SK-N-DZ (cell line): ENCODE measurements around the gene C1orf198.
"Not testable (repeated sequence)": the region's sequence is repeated elsewhere in the genome, so short reads cannot be mapped to it uniquely, and the experiment has no call there.

Experiments used
- DNase-seq: peaks from one replicate; pipeline ENCODE4 v3.0.0-alpha.2; 2015; ENCODE audit warnings: low spot score

C1orf198 gene

DNA sequence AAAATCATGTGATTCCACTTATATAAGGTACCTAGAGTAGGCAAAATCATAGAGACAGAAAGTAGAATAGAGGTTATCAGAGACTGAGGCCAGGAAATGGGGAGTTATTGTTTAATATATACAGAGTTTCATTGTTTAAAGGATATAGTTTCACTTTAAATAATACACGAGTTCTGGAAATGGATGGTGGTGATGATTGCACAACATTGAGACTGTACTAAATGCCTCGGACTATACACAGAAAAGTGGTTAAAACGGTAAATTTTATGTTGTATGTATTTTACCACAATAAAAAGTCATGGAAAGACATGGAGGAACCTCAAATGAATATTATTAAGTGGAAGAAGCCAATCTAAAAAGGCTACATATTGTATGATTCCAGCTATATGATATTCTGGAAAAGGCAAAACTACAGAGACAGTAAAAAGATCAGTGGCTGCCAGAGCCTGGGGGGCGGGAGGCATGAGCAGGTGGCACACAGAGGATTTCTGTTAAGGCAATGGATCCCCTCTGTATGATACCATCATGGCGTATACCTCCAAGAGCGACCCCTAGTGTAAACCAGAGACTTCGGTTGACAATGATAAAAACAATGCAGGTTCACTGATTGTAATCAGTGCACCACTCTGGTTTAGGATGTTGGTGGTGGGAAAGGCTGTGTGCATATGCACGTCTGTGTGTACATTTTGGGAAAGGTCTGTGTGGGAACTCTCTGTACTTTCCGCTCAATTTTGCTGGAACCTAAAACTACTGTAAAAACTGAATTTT, 7.5 kb downstream of the C1orf198 start:
- DNase-seq = no peak

DNA sequence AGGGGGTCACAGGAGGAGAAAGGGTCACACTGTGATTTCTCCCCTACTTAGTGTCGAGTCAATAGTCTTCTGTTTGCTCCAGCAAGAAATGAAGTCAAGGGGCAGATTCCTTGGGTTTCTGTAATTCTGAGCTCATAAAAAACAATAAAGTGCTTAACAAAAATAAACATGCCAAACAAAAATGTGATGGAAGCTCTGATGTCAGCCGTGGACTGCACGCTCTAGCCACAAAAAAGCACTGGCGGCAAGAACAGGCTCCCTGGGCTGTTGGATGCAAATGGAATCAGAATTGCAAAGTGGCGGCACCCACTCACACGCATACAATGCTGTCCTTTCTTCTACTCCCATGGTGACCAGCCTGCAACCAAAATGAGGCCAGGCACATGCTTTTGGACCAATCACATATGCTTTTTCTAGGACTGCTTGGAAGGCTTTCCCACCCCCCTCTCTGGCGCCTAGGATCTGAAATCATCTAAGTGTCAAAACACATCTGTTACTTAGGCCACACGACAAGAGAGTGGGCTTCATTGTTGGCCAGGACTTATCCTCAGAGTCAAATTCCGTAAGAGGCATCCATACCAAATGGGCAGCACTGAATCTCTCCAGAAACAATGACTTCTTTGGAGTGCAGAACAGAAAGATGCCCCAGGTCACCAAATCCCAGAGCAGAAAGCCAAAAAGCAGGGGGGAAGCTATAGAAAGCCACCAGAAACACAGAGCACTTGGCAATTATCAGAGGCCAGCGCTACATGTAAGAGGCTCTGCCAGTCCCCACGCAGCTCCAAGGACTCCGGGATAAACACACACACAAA, 9.2 kb downstream of the C1orf198 start:
- no peak for DNase-seq

GRCh38 chr1:230858236-230858820, 10.0 kb downstream of the C1orf198 start:
- DNase-seq = no peak

GRCh38 chr1:230857822-230858221, 10.5 kb downstream of the C1orf198 start:
- no peak for DNase-seq

GRCh38 chr1:230857077-230857476, 11.2 kb downstream of the C1orf198 start:
- DNase-seq = no peak

DNA sequence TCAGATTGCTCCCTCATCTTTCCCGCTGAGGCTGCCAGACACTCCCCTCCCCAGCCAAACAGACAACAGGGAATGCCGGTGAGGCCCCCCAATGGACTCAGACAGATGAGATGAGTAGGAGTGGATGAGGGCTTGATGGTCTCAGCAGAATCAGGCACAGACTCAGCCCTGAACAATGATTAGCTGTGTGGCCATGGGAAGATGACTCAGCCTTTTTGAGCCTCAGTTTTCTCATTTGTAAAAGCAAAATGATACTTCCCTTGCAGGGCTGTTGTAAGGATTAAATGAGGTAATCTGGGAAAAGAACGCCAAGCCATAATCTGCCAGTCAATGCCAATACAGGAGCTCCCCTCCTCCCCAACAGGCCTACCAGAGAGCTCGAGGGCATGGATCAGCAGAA, 12.4 kb downstream of the C1orf198 start:
- DNase-seq = no peak

- no peak for DNase-seq
Observed at GRCh38 chr1:230854423-230854822, 13.9 kb downstream of the C1orf198 start.

- DNase-seq = no peak
Observed at GRCh38 chr1:230853731-230854130, 14.6 kb downstream of the C1orf198 start.

GRCh38 chr1:230852959-230853358, 15.4 kb downstream of the C1orf198 start:
- no peak for DNase-seq

- DNase-seq = no peak
Observed at GRCh38 chr1:230851291-230851691, 17.0 kb downstream of the C1orf198 start.

DNA sequence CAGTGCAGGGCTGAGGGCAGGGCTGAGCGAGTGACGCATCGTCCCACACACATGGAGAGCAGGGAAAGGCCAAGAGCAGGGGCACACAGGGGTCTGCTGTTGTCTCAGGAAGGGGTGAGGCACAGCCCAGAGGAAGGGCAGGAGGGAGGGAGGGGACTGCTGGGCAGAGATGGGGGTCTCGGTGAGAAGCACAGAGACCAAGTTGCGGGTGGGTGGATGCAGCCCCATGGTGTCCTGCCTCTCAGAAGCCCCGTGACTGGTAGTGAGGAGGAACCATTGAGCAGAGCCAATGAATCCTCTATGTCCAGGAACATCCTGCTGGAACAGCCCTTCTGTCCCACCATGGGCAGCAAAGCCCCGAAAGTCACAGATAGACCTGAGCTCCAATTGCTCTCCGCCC, 17.8 kb downstream of the C1orf198 start:
- DNase-seq = no peak

GRCh38 chr1:230849451-230850224, 18.7 kb downstream of the C1orf198 start:
- no peak for DNase-seq

DNA sequence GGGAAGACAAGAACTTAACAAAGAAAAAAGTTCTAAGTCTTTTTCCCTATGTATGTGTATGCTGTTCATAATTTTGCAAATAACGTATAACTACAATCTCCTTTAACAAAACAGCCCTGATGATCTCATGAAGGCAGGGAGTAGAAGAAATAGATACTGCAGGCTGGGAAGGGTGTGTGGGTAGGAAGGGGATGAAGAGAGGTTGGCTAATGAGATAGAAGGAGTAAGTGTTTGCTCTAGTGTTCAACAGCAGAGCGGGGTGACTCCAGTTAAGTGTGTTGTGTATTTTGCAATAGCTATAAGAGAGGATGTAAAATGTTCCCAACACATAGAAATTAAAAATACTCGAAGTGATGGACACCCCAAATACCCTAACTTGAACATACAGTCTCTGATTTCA, 20.1 kb downstream of the C1orf198 start:
- no peak for DNase-seq

DNA sequence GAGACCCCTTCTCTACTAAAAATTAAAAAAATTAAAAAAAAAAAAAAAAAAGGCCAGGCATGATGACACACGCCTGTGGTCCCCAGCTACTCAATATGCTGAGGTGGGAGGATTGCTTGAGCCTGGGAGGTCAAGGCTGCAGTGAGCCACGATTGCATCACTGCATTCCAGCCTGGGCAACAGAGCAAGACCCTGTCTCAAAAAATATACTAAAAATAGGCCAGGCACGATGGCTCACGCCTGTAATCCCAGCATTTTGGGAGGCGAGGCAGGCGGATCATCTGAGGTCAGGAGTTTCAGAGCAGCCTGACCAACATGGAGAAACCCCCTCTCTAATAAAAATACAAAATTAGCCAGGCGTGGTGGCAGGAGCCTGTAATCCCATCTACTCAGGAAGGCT, 23.1 kb downstream of the C1orf198 start:
- not testable (repeated sequence) for DNase-seq

DNA sequence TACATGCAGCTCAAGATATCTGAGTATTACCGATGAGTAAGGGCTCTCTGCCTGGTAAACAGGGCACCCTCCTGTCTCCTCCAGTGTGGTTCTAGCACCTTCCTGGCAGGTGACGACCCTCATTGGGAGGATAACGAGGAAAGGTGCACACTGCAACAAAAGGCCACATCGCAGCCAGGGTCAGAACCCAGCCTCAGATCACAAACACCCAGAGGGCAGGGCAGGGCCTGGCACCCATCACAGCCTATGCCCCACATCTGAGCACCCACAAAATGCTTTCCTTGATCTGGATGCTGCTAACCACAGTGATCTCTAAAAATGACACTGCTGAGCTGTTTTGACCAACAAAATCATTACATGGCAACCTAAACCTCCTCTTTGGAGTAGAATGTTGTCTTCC, 23.8 kb downstream of the C1orf198 start:
- no peak for DNase-seq

GRCh38 chr1:230843503-230844309, 24.6 kb downstream of the C1orf198 start:
- no peak for DNase-seq

DNA sequence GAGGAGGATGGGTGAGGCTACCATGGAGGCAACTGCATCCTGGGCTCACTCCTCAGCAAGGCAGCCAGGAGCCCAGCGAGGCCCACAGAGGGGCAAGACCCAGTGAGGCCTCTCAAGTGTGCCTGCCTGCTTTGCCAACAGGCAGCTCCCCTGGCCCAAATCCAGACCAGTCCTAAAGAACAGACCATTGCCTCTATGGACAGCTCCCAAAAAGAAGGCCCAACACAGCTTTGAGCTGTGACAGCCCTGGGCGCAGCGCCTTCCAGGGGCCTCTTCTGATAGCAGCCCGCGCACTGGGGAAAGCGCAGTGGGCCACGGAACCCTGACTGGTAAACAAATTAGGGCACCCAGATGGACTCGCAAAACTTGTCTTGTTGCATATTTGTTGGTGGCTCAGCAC, 25.5 kb downstream of the C1orf198 start:
- DNase-seq = no peak

DNA sequence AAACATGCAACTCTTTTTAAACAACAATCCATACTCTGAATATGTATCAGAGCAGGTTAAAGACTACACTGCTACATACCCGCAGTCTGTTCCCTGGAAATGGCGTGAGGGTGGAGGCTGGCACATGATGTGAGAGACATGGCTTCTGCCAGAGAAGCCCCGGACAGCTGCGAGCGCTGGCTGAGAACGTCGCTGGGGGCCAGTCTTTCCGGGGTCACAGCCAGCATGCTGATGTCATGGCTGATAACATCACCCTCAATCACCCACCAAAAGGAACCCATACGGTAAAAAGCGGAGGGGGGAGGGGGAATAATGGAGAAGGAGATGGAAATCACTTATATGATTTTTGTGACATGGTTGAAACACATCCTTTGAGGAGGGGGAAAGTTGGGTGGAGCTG, 29.1 kb downstream of the C1orf198 start:
- no peak for DNase-seq

DNA sequence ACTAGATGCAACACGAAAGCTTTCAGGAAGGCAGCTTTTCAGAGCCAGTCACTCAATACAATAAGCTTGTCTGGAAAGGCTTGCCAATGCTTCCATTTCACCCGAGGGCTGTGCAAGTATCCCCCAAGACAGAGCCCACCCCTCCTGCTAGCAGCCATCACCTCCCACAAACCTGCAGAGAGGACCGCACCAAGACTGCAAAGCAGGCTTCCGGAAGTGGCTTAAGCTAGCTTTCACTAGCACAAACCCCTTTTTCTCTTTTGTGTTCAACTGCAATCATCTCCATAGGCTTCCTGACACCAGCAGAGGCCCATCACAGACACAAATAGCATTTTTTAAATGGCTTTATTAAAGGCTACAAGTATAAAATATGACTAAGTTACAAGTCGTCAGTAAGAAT, 31.5 kb downstream of the C1orf198 start:
- no peak for DNase-seq

GRCh38 chr1:230836347-230836746, 32.0 kb downstream of the C1orf198 start:
- no peak for DNase-seq

DNA sequence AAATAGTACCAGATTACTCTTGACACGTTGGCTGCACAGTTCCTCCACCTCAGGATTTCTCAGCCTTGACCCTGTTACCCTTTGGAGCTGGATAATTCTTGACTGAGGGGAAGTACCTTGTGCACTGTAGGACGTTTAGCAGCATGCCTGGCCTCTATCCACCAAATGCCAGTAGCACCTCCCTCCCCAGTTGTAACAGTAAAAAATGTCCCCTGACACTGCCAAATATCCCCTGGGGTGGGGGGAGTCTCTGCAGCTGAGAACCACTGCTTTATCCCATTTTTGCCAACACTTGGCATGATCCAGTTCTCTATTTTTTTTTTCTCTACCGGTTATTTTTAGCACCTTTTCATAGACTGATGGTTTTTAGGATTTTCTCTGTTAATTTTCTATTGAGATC, 34.0 kb downstream of the C1orf198 start:
- DNase-seq = no peak
